Measurements from ENCODE around the gene KIF19.

KIF19 gene

GRCh38 chr17:74289688-74290087 lies 36.3 kb upstream of the KIF19 start:
- Histone ChIP-seq H3K79me2 (ENCODE audit: insufficient read depth, low read length) (no peaks in the 10 kb centered on the region), H3K9me2 (replicated peaks; ENCODE audit: low read depth, low read length) (no peaks in the 10 kb centered on the region), H3K9me3 (ENCODE audit: insufficient read depth, low read depth, low read length) (no peaks in the 10 kb centered on the region), H3K27me3 (ENCODE audit: insufficient read depth, low read length, poor library complexity, severe bottlenecking) (peaks cover 20% of the 10 kb centered on the region), H4K20me1 (ENCODE audit: insufficient read depth, low read length, poor library complexity, severe bottlenecking) (no peaks in the 10 kb centered on the region), H3K4me1 (ENCODE audit: insufficient read depth, low read length, poor library complexity, severe bottlenecking) (no peaks in the 10 kb centered on the region), H3K9ac (ENCODE audit: low read depth, low read length, poor library complexity, severe bottlenecking) (no peak overlapping the region), H3F3A (ENCODE audit: low read depth) (no peaks in the 10 kb centered on the region), H2AFZ (ENCODE audit: low read length) (no peak overlapping the region), H3K4me3 (ENCODE audit: low read length, poor library complexity, severe bottlenecking) (no peak overlapping the region), H3K36me3 (ENCODE audit: insufficient read depth, low read length) (no peaks in the 10 kb centered on the region), H3K4me2 (ENCODE audit: low read depth, low read length, poor library complexity, severe bottlenecking) (no peak overlapping the region)
- TF ChIP-seq EZH2phosphoT487 (IDR thresholded peaks at IDR 0.05; ENCODE audit: borderline replicate concordance), result no peak
- no peak for TF ChIP-seq CTCF (conservative IDR thresholded peaks at IDR 0.05; ENCODE audit: low read length)

GRCh38 chr17:74290340-74290739 lies 35.7 kb upstream of the KIF19 start:
- Histone ChIP-seq H2AFZ (ENCODE audit: low read length) (no peak overlapping the region), H3K4me1 (ENCODE audit: insufficient read depth, low read length, poor library complexity, severe bottlenecking) (no peaks in the 10 kb centered on the region), H3K4me2 (ENCODE audit: low read depth, low read length, poor library complexity, severe bottlenecking) (no peak overlapping the region), H3K9ac (ENCODE audit: low read depth, low read length, poor library complexity, severe bottlenecking) (no peak overlapping the region), H3K9me2 (replicated peaks; ENCODE audit: low read depth, low read length) (no peaks in the 10 kb centered on the region), H3K27me3 (ENCODE audit: insufficient read depth, low read length, poor library complexity, severe bottlenecking) (peaks cover 20% of the 10 kb centered on the region), H3K79me2 (ENCODE audit: insufficient read depth, low read length) (no peaks in the 10 kb centered on the region), H3K4me3 (ENCODE audit: low read length, poor library complexity, severe bottlenecking) (no peak overlapping the region), H3F3A (ENCODE audit: low read depth) (no peaks in the 10 kb centered on the region), H3K36me3 (ENCODE audit: insufficient read depth, low read length) (no peaks in the 10 kb centered on the region), H4K20me1 (ENCODE audit: insufficient read depth, low read length, poor library complexity, severe bottlenecking) (no peaks in the 10 kb centered on the region), H3K9me3 (ENCODE audit: insufficient read depth, low read depth, low read length) (no peaks in the 10 kb centered on the region)
- TF ChIP-seq CTCF (conservative IDR thresholded peaks at IDR 0.05; ENCODE audit: low read length), result no peak

GRCh38 chr17:74292495-74292894 lies 33.5 kb upstream of the KIF19 start:
- H3K9me2 ChIP-seq (replicated peaks; ENCODE audit: low read depth, low read length), result no peaks in the 10 kb centered on the region
- H3K9me3 ChIP-seq (ENCODE audit: insufficient read depth, low read depth, low read length), result no peaks in the 10 kb centered on the region
- peaks cover 3% of the 10 kb centered on the region for H3K4me1 ChIP-seq (ENCODE audit: insufficient read depth, low read length, poor library complexity, severe bottlenecking)
- no peak overlapping the region for H3K4me3 ChIP-seq (ENCODE audit: low read length, poor library complexity, severe bottlenecking)
- no peaks in the 10 kb centered on the region for H3K36me3 ChIP-seq (ENCODE audit: insufficient read depth, low read length)
- H3F3A ChIP-seq (ENCODE audit: low read depth), result no peaks in the 10 kb centered on the region
- no peak for TF ChIP-seq EZH2phosphoT487 (IDR thresholded peaks at IDR 0.05; ENCODE audit: borderline replicate concordance)
- TF ChIP-seq CTCF (conservative IDR thresholded peaks at IDR 0.05; ENCODE audit: low read length), result no peak
- H3K79me2 ChIP-seq (ENCODE audit: insufficient read depth, low read length), result no peaks in the 10 kb centered on the region
- no peaks in the 10 kb centered on the region for H4K20me1 ChIP-seq (ENCODE audit: insufficient read depth, low read length, poor library complexity, severe bottlenecking)
- H3K4me2 ChIP-seq (ENCODE audit: low read depth, low read length, poor library complexity, severe bottlenecking), result no peak overlapping the region
- H3K27me3 ChIP-seq (ENCODE audit: insufficient read depth, low read length, poor library complexity, severe bottlenecking), result peaks cover 20% of the 10 kb centered on the region
- H3K9ac ChIP-seq (ENCODE audit: low read depth, low read length, poor library complexity, severe bottlenecking), result no peak overlapping the region
- no peak overlapping the region for H2AFZ ChIP-seq (ENCODE audit: low read length)
